Spinal cord (tissue), 10 donors: ENCODE results near the gene SLC17A3. TPM values are rescaled to one million over a fixed set of nuclear protein-coding genes. Genes with fewer than 3 reads are reported as not detected.

Experiments
- DNase-seq, 6 donors: peaks; one replicate each; pipeline versions ENCODE4 v3.0.0 to v3.0.0-alpha.2; 2013 to 2015; ENCODE audit warnings: low spot score in 6 of 6, low read depth in 4 of 6
- H3K27ac ChIP-seq: one replicate; pipeline ENCODE4 v1.5.1; 2013; ENCODE audit warnings: low read depth, low read length, control low read depth
- H3K27me3 ChIP-seq: one replicate; pipeline ENCODE4 v1.6.1; 2013; ENCODE audit warnings: low read length; ENCODE audit not compliant: control insufficient read depth, insufficient read depth
- H3K36me3 ChIP-seq: one replicate; pipeline ENCODE4 v1.6.1; 2013; ENCODE audit warnings: low read length; ENCODE audit not compliant: control insufficient read depth, insufficient read depth
- H3K4me1 ChIP-seq: one replicate; pipeline ENCODE4 v1.6.1; 2013; ENCODE audit warnings: low read length; ENCODE audit not compliant: control insufficient read depth, insufficient read depth
- H3K4me3 ChIP-seq: one replicate; pipeline ENCODE4 v1.5.1; 2013; ENCODE audit warnings: low read depth, low read length, control low read depth
- H3K9me3 ChIP-seq: one replicate; pipeline ENCODE4 v1.6.1; 2013; ENCODE audit warnings: low read length; ENCODE audit not compliant: control insufficient read depth, insufficient read depth
- WGBS: methylation state at CpG from one replicate; pipeline ENCODE4 v1.1.5; 2013; ENCODE audit warnings: missing lambda C conversion rate; ENCODE audit not compliant: insufficient coverage; 5-methylcytosine and 5-hydroxymethylcytosine counted together
- polyA plus RNA-seq, 2 donors: library from polyadenylated mRNA; unstranded; fragments of 120-200 nt; gene quantifications; one replicate each; pipeline ENCODE4 v1.2.1, GENCODE V29; 2013; ENCODE audit not compliant: insufficient read length in 2 of 2
- total RNA-seq, 2 donors: library from RNA; depleted of rRNA in 1 of 2; stranded (reverse); fragments of 120-200 nt in 1 of 2; fragments of >200 nt in 1 of 2; gene quantifications; one replicate each; pipeline versions ENCODE4 v1.2.3 to v1.2.4, GENCODE V29; 2013 to 2014
- donor health status: healthy.

The SLC17A3 gene
- total and polyA plus RNA-seq, 4 donors, result not detected

DNA sequence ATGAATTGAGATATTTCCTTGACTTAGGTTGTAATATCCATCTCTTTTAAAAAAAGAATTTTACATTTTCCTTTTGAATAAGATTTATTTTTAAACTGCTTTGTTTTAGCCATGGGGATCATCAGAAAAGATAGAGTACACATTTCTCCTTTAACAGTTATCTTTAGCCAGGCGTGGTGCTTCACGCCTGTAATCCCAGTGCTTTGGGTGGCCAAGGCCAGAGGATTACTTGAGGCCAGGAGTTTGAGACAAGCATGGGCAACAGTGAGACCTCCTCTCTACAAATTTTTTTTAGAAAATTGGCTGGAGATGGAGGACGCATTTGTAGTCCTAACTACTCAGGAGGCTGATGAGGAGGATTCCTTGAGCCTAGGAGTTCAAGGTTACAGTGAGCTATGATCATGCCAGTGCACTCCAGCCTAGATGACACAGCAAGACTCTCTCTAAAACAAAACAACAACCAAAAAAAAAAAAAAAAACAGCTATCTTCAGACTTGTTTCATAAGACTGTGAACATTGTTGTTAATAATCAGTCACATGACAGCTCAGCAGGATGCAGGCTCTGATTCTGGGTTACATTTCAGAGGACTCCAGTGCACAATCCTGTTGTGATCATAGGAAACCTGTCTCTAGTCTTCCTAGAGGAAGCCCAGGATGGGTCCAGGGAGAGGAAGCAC lies 2.0 kb upstream of the SLC17A3 start:
- Histone ChIP-seq H3K27ac (no peak overlapping the region), H3K4me1 (no peaks in the 10 kb centered on the region), H3K27me3 (no peaks in the 10 kb centered on the region), H3K36me3 (no peaks in the 10 kb centered on the region), H3K9me3 (peaks cover 1% of the 10 kb centered on the region), H3K4me3 (no peak overlapping the region)
- 100% methylated on average over 1 of the region's 3 CpGs for WGBS
- DNase-seq, result no peak

- Histone ChIP-seq H3K27ac (no peak overlapping the region), H3K9me3 (peaks cover 1% of the 10 kb centered on the region), H3K36me3 (no peaks in the 10 kb centered on the region), H3K27me3 (no peaks in the 10 kb centered on the region), H3K4me3 (no peak overlapping the region), H3K4me1 (no peaks in the 10 kb centered on the region)
- no peak for DNase-seq
- no CpG with 5 or more reads among the region's 3 CpGs for WGBS
These were observed 1.5 kb upstream of the SLC17A3 start for GRCh38 chr6:25875563-25875905.

DNA sequence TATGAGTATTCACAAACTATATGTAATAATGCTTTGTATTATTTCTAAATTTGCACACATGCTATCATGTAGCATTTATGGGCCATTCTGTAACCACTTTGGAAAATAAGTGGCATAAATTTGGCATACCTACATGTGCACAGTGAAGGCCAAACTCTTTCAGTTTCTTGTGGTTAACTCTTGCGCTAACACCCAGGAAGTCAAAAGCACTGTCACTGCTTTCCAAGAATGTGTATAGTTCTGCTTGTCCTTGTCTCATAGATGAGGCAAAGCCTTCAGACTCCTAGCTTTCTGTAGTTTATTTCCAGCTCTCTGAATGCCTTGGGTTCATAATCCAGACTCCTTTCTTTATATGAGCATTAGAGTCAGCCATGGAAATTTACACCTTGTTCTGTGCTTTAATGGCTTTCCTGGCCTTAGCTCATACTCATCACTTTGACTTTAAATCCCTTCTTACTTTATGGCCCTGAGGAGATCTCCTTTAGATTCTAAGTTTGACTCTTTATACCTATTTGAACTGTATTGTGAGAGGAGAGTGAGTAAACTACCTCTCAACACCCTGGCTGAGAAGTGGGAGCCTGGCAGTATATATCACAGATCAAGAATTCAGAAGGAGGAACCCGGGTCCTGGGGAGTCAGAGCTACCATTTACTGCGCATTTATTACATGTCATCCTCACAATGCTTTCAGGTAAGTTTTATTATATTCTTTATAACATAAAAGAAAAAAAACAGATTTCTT lies 949 bp upstream of the SLC17A3 start:
- no peak overlapping the region for H3K4me3 ChIP-seq

GRCh38 chr6:25872814-25873213 lies 1.2 kb downstream of the SLC17A3 start:
- H3K4me3 ChIP-seq, result no peak overlapping the region
- no peak overlapping the region for H3K27ac ChIP-seq
- H3K9me3 ChIP-seq, result peaks cover 1% of the 10 kb centered on the region
- 100% methylated on average over 1 of the region's 1 CpG for WGBS
- no peaks in the 10 kb centered on the region for H3K27me3 ChIP-seq
- no peak for DNase-seq
- no peaks in the 10 kb centered on the region for H3K36me3 ChIP-seq
- H3K4me1 ChIP-seq, result no peaks in the 10 kb centered on the region

More for the DNA sequence above, 949 bp upstream of the SLC17A3 start:
- Histone ChIP-seq H3K4me1 (no peaks in the 10 kb centered on the region), H3K27ac (no peak overlapping the region), H3K36me3 (no peaks in the 10 kb centered on the region), H3K27me3 (no peaks in the 10 kb centered on the region), H3K9me3 (peaks cover 1% of the 10 kb centered on the region)
- no peak for DNase-seq
- WGBS, result 100% methylated on average over 1 of the region's 3 CpGs

GRCh38 chr6:25869840-25870239 lies 4.2 kb downstream of the SLC17A3 start:
- Histone ChIP-seq H3K27ac (no peak overlapping the region), H3K9me3 (peaks cover 1% of the 10 kb centered on the region), H3K36me3 (no peaks in the 10 kb centered on the region), H3K27me3 (no peaks in the 10 kb centered on the region), H3K4me1 (no peaks in the 10 kb centered on the region), H3K4me3 (no peak overlapping the region)
- WGBS, result no CpG with 5 or more reads among the region's 1 CpG
- DNase-seq, result no peak

DNA sequence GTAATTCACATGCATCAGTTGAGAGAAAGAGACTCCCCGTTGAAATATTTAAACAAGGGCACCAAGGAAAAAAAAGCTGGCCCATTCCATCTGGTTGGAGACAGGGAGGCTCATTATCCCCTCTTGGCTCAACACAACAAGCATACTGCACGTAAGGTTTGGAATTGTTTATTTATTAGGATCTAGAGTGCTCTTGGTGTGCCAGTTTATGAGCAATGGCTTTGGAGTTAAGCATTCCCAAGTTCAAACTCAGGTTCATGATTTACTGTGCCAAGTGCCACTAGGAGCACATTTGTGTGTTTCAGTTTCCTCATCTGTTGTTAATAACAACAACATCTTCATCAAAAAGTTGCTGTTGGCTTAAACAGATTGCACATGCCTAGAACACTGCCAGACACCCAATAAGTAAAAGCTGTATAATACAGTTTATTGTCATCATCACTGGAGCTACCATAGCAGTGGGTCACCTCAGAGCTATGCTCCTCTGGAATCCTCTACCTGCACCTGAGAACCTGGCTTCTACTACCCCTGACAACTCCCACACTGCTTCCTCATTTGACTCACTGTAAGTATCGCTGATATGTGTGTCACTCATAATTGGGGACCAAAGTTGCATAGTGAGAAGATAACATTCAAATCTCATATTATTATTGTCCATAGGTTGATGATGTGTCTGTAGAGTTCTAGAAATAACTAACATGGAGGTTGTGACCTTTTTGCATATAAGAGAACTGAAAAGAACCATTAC lies 5.4 kb downstream of the SLC17A3 start:
- H3K27ac ChIP-seq, result no peak overlapping the region
- H3K9me3 ChIP-seq, result no peaks in the 10 kb centered on the region
- DNase-seq, result no peak
- no peaks in the 10 kb centered on the region for H3K36me3 ChIP-seq
- H3K4me3 ChIP-seq, result no peak overlapping the region
- H3K4me1 ChIP-seq, result no peaks in the 10 kb centered on the region
- WGBS, result no CpG with 5 or more reads among the region's 3 CpGs
- no peaks in the 10 kb centered on the region for H3K27me3 ChIP-seq

DNA sequence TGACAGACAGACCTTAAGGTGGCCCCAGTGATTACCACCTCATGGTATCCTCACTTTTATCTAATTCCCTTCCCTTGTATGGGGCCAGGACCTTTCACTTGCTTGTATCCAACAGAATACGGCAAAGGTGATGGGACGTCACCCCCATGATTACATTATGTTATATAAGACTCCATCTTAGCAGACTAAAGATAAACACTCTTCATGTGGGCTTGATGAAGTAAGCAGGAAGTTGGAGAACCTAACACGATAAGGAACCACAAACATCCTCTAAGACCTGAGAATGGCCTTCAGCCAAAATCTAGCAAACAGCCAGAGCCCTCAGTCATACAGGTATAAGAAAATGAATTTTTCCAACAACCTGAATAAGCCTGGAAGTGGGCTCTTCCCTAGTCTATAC lies 8.0 kb downstream of the SLC17A3 start:
- H3K36me3 ChIP-seq, result no peaks in the 10 kb centered on the region
- no peak overlapping the region for H3K27ac ChIP-seq
- H3K4me3 ChIP-seq, result no peak overlapping the region
- no peaks in the 10 kb centered on the region for H3K4me1 ChIP-seq
- no peak for DNase-seq
- H3K27me3 ChIP-seq, result no peaks in the 10 kb centered on the region
- no peaks in the 10 kb centered on the region for H3K9me3 ChIP-seq
- WGBS, result no CpG with 5 or more reads among the region's 3 CpGs

DNA sequence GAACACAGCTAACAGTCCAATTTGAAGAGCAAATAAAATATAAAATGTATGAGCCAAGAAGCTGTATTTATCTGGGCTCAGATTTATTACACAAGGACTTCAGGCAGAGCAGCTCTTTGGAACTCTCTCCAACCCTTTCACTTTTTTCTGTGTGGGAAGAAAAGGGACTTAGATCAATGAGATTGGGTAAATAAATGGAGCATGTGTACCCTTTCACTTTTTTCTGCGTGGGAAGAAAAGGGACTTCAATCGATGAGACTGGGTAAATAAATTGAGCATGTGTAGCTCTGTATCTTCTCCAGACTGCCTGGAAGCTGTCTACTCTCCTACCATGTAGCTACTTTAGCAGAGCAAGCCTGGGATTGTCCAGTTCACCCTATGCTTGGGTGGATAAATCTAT lies 10.7 kb downstream of the SLC17A3 start:
- H3K27ac ChIP-seq, result no peak overlapping the region
- H3K4me3 ChIP-seq, result no peak overlapping the region
- peak in 1 of 6 donors; percentile 2 for DNase-seq
- H3K36me3 ChIP-seq, result no peaks in the 10 kb centered on the region
- no peaks in the 10 kb centered on the region for H3K4me1 ChIP-seq
- no peaks in the 10 kb centered on the region for H3K27me3 ChIP-seq
- 20% methylated on average over 1 of the region's 2 CpGs for WGBS
- no peaks in the 10 kb centered on the region for H3K9me3 ChIP-seq

- no CpG with 5 or more reads among the region's 4 CpGs for WGBS
- no peak overlapping the region for H3K4me3 ChIP-seq
- no peaks in the 10 kb centered on the region for H3K36me3 ChIP-seq
- no peak for DNase-seq
- H3K27ac ChIP-seq, result no peak overlapping the region
- H3K27me3 ChIP-seq, result no peaks in the 10 kb centered on the region
- no peaks in the 10 kb centered on the region for H3K4me1 ChIP-seq
- no peaks in the 10 kb centered on the region for H3K9me3 ChIP-seq
These were observed 11.8 kb downstream of the SLC17A3 start for GRCh38 chr6:25862199-25862598.
